GM19043 (cell line): Measurements from ENCODE around the gene PPP1CA.

Source experiments
- ATAC-seq: cut with Tn5 transposase; IDR thresholded peaks from one replicate; pipeline ENCODE4 v1.9.1; 2021; ENCODE audit warnings: low read depth; ENCODE audit not compliant: unreplicated experiment

PPP1CA gene

DNA sequence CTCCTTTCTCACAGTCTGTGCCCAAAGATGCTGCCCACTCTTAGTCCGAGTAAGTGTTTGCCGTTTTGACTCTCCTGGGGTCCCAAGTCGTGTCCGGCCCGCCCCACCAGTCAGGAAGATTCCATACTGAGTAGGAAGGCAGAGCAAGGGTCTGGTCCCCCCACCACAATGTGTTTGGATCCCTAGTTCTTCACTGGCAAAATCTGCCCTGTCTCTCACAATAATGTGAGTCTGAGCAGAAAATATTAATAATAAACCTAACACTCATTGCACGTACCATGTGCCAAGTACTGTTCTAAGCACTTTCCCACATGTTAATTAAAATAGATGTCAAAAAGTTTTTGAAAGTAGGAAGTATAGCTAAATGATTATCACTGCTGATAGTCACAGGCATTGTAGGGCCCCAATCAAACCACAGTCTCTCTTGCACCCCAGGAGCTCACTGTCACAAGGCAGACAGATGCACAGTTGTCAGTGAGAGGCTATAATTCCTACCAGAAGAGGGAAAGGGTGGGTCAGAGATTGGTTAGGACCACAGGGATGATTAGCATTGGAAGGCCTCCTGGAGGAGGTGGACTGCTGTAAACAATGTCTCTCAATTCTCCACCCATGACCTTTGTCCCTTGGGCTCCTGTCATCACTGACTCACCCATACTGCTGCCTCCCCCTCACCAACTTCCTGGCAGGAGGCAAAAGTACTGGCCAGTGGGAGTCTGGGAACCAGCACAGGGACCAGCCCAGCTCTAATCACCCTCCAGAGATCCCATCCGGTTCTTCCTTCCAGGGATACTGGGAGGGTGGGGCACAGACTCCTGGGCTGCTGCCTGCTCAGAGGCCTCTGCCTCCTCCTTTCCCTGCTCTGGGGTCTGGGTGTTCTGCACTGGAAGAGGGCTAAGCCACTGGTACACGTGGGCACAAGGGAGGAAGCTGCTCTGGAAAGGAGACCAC, 47.3 kb downstream of the PPP1CA start:
- no peak for ATAC-seq

DNA sequence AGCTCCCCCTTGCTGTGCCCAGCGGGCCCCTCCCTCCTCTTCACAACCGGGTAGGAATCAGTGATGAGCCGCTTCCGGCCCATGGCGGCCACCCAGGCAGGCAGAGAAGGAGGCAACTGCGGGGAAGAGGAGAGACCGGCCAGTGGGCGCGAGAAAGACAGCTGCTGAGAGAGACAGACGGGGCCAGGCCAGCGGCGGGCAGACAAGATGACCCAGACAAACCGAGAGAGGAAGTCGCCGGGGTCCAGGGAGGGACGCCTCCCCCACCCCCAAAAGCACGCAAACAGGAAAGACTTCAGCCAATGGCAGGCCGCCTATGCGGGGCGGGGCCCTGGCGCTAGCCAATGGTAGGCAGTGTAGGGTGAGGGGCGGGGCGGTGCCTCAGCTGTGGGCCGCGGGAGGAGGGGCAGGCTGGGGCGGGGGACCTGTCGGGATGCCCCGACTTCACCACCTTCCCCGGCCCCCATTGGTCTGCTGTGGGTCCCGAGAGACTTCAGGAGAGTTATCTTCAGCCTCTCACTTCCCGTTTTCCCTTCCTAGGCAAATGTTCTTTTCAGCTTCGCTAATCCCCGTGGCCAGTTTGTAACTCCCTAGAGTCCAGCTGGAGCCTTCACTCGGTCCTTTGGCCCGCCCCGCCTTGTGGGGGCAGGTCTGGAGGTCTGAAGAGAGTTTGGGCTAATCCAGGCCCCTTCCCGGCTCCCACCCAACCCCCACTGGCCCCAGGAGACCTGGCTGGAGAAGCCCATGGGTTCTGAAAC, 48.2 kb downstream of the PPP1CA start, which contains the start of gene POLD4:
TSS of gene POLD4 (minus strand) at position 230 of the 758 bp plus-strand sequence. CDS start at position 83, 147 bp downstream.
- ATAC-seq = peak; percentile 70

DNA sequence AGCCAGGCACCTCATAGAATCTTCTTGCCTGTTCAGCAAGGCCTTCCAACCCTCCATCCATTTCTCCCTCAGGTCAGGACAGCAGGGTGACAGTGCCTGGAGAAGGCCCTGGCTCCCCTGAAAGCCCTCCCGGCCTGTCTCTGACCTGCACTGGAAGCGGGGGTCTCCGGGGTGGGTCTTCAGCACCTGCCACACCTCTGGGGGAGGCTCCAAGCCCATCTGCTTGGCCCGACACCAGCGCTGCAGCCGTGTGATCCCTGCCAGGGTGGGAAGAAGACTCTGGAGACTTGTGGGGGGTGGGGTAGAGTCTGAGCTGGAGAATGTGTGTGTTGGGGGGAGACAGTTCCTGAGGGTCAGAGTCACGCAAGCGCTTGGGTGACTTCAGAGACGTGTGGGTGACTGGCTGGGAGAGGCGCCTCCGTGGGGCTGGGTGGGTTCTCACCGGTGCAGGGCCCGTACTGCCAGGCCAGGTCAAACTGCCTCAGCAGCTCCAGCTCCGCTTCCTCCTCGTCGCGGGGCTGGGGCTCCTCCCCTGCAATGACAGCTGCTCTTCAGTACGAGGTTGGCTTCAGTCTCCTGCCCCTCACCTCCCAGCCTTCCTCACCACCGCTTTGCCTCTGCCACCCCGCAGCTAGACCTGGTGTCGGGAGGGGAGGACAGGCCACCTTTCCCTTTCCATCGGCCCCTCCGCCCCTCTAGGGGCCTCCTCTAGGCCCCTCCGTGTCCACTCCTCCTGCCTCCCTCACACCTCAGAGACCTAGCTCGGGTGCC, 48.9 kb downstream of the PPP1CA start:
- ATAC-seq = peak; percentile 9

DNA sequence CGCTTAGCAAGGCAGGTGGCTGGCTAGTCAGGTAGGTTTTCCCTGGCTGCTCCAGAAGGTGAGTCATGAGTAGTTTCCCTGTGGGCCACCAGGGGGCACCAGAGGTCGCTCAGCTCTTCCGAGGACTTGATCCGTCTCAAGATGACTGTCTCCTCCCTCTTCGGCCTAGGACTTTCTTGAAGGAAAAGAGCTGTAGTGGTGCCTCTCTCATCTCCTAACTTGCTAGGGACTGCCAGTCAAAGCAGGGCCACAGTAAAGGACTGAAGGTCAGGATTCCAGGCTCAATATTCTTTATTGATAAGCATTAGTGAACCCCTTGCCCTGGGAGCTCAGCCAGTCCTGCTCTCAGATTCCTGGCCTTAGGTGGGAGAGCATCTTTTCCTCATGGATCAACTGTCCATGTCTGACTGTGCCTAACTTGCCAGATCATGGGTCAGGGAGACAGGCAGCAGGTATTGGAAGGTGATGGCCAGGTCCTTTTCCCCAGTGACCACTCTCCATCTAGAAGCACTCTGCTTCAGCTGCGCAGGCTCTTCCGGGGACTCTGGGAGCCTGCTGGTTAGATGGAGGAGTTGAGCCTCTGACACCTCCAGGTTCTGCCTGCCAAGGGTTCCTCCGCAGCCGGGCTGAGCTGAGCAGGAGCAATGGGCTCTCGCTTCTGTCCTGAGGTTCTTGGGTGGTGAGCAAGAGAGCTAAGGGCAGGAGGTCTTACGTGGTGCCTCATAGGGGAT, 50.2 kb downstream of the PPP1CA start:
- no peak for ATAC-seq

DNA sequence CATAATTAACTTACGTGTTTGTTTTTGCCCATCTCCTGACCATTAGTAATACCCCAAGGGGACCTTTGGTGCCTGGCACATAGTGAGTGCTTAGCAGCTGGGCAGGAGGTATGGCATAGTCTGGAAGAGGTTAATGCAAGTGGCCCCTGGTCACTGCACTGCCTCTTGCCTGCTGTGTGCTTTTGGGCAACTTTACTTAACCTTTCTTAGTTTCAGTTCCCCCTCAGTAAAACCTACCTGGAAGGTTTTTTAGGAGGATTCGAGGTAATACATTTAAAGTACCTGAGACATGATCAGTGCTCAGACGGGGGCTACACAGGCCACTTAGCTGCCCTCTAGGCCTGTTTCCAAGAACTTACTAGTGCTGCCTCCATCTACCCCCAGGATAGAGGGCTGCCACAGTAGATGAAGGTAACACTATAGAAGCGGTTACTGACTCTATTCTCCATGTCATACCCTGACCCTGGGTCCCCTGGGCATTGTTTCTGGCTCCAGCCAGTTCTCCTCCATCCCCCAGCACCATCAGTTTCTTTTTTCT, 51.7 kb downstream of the PPP1CA start:
- ATAC-seq = no peak

DNA sequence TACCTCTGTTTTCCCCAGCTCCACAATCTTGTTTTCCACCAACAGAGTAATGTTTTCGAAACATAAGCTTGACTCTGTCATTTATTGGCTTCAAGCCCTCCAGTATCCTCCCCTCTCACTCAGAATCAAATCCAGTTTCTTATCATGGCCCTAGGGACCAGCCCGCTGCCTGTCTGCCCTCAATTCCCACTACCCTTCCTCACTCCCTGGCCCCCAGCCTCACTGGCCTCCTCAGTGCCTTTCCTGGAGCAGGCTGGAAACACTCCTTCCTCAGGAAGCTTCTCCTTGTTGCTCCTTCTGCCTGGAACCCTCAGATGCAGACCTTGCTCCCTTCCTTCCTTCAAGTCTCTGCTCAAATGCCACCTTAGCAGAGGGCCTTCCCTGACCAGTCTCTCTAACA, 52.2 kb downstream of the PPP1CA start:
- no peak for ATAC-seq

DNA sequence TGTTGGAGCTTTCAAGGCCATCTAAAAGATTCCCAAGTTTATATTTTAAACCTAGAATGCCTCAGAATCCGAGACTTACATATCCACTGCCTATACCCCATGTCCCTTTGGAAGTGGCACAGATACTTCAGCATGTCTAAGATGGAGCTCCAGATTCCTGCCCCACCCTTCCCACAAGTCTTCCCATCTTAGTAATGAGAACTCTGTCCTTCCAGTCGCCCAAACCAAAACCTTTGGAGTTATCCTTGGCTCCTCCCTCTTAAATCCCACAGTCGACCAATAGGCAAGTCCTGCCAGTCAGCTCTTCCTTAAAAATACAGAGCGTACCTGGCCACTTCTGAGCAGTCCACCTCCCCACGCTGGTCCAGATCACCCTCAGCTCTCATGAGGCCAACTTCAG, 52.6 kb downstream of the PPP1CA start:
- no peak for ATAC-seq
